ENCODE data around the gene IDNK. TPM values are rescaled to one million over a fixed set of nuclear protein-coding genes. Genes with fewer than 3 reads are reported as not detected.

Gene IDNK
- total and polyA plus RNA-seq, 2 of the 8 experiments (the other 6 are each of a cell fraction or from before 2014, with no cell fraction given), result 0.29 to 0.48 TPM

GRCh38 chr9:83637389-83637788 is 14.4 kb downstream of the IDNK start (continued):
- no peak for TF ChIP-seq NANOG (IDR thresholded peaks at IDR 0.05; ENCODE audit: insufficient read depth, low read depth, low read length, poor library complexity, severe bottlenecking)
- no peak for TF ChIP-seq CBX5 (IDR thresholded peaks at IDR 0.05; ENCODE audit: low read depth, low read length)
- no peak for TF ChIP-seq SP1 (IDR thresholded peaks at IDR 0.05; ENCODE audit: low read depth, low read length)
- no peak for TF ChIP-seq CHD2 (IDR thresholded peaks at IDR 0.05; ENCODE audit: low read length)
- TF ChIP-seq SIRT6 (IDR thresholded peaks at IDR 0.05; ENCODE audit: low read length), result no peak
- no peak for TF ChIP-seq EGR1 (IDR thresholded peaks at IDR 0.05; ENCODE audit: borderline replicate concordance, low read depth, low read length)
- no peak for TF ChIP-seq KDM5A (IDR thresholded peaks at IDR 0.05; ENCODE audit: low read length)
- no peak for TF ChIP-seq TCF12 (IDR thresholded peaks at IDR 0.05; ENCODE audit: low read depth, low read length)

All from H1 (cell line).